Measurements from ENCODE around the gene ZC3H12D. TPM values are rescaled to one million over a fixed set of nuclear protein-coding genes. Genes with fewer than 3 reads are reported as not detected.
A peak's percentile ranks its signal among the peaks of the same experiment; 100 is the strongest.
"Not testable (repeated sequence)": the region's sequence is repeated elsewhere in the genome, so short reads cannot be mapped to it uniquely, and the experiment has no call there.

Gene ZC3H12D
- total RNA-seq, 1 donor from 2014 or later: 0.86 TPM

GRCh38 chr6:149444360-149445094 is 40.3 kb downstream of the ZC3H12D start:
- not testable (repeated sequence) for DNase-seq (ENCODE audit: low spot score)
- peak; percentile 58 for ATAC-seq

GRCh38 chr6:149443411-149444181 is 41.2 kb downstream of the ZC3H12D start:
- no peak for DNase-seq (ENCODE audit: low spot score)
- ATAC-seq: peak; percentile 51

GRCh38 chr6:149441740-149442139 is 43.1 kb downstream of the ZC3H12D start:
- no peak for DNase-seq (ENCODE audit: low spot score)
- ATAC-seq: no peak

GRCh38 chr6:149440735-149441671 is 43.8 kb downstream of the ZC3H12D start:
- ATAC-seq (no peak), DNase-seq (ENCODE audit: low spot score) (no peak)

GRCh38 chr6:149439626-149440025 is 45.2 kb downstream of the ZC3H12D start:
- ATAC-seq: no peak
- no peak for DNase-seq (ENCODE audit: low spot score)

GRCh38 chr6:149438855-149439254 is 46.0 kb downstream of the ZC3H12D start:
- DNase-seq (ENCODE audit: low spot score): no peak
- no peak for ATAC-seq

GRCh38 chr6:149437212-149437611 is 47.6 kb downstream of the ZC3H12D start:
- ATAC-seq (no peak), DNase-seq (ENCODE audit: low spot score) (no peak)

GRCh38 chr6:149436647-149437046 is 48.2 kb downstream of the ZC3H12D start:
- ATAC-seq: no peak
- no peak for DNase-seq (ENCODE audit: low spot score)

- no peak for ATAC-seq
Measured at GRCh38 chr6:149435919-149436586, 48.8 kb downstream of the ZC3H12D start.

GRCh38 chr6:149433881-149434280 is 50.9 kb downstream of the ZC3H12D start:
- no peak for ATAC-seq
- DNase-seq (ENCODE audit: low spot score): no peak

More at GRCh38 chr6:149435919-149436586, 48.8 kb downstream of the ZC3H12D start:
- no peak for DNase-seq (ENCODE audit: low spot score)

GRCh38 chr6:149433405-149433804 is 51.4 kb downstream of the ZC3H12D start:
- ATAC-seq (no peak), DNase-seq (ENCODE audit: low spot score) (no peak)

- ATAC-seq (peak; percentile 100), DNase-seq (ENCODE audit: low spot score) (peak; percentile 89)
Measured at GRCh38 chr6:149431905-149432775, 52.7 kb downstream of the ZC3H12D start.

- DNase-seq (ENCODE audit: low spot score) (no peak), ATAC-seq (no peak)
Measured at GRCh38 chr6:149429427-149430360, 55.1 kb downstream of the ZC3H12D start.

- DNase-seq (ENCODE audit: low spot score) (no peak), ATAC-seq (no peak)
Measured at GRCh38 chr6:149428606-149429005, 56.2 kb downstream of the ZC3H12D start.

- DNase-seq (ENCODE audit: low spot score) (no peak), ATAC-seq (no peak)
Measured at GRCh38 chr6:149425754-149426153, 59.1 kb downstream of the ZC3H12D start.

- no peak for ATAC-seq
- DNase-seq (ENCODE audit: low spot score): no peak
Measured at GRCh38 chr6:149425224-149425623, 59.6 kb downstream of the ZC3H12D start.

GRCh38 chr6:149423964-149424440 is 60.8 kb downstream of the ZC3H12D start:
- ATAC-seq (peak; percentile 55), DNase-seq (ENCODE audit: low spot score) (no peak)

- DNase-seq (ENCODE audit: low spot score) (no peak), ATAC-seq (no peak)
Measured at GRCh38 chr6:149422581-149422980, 62.2 kb downstream of the ZC3H12D start.
